HG03280 (cell line): ENCODE measurements around the gene DAPK2.

Experiments
- ATAC-seq: cut with Tn5 transposase; IDR thresholded peaks from one replicate; pipeline ENCODE4 v1.9.1; 2021; ENCODE audit warnings: mild to moderate bottlenecking, moderate library complexity; ENCODE audit not compliant: unreplicated experiment

DAPK2 gene

DNA sequence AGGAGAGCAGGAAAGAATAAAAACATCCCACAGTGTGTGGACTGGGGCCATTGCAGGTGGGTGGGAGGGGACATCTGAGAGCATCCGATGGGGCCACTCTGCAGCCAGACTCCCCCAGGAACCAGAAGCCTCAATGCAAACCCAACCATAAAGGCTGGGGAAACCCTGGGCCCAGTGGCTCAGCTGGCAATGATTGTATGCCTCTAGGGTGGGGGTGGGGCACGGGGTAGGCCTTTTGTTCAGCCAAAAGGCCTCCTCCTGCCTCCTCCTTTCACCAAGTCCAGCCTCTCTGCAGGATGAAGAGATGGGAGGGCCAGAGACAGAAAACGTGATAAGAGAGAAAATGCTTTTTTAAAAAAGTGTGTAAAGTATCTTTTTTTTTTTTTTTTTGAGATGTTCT is 167.1 kb downstream of the DAPK2 start:
- ATAC-seq = no peak

DNA sequence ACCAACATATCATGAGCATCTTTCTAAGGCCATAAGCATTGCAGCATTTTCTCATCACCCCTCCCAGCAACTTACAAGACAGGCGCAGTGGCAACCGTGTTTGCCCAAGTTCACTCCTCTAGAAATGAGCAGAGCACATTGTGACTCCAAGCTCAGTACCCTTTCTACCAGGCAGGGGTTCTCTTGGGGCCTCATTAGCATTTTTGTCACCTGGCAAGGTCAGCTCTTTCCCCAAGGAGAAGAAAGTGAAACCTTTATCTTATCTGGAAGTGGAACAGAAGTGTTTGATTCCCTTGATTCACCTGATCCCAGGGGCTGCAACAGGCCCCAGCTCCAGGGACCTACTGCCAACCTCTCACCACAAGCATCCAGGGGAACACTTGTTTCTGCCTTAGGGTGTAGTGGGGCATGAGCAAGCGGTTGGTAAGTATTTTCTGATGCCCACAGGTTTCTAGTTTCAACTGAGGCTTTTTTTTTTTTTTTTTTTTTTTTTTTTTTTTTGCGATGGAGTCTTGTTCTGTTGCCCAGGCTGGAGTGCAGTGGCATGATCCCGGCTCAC is 168.5 kb downstream of the DAPK2 start:
- ATAC-seq = no peak

DNA sequence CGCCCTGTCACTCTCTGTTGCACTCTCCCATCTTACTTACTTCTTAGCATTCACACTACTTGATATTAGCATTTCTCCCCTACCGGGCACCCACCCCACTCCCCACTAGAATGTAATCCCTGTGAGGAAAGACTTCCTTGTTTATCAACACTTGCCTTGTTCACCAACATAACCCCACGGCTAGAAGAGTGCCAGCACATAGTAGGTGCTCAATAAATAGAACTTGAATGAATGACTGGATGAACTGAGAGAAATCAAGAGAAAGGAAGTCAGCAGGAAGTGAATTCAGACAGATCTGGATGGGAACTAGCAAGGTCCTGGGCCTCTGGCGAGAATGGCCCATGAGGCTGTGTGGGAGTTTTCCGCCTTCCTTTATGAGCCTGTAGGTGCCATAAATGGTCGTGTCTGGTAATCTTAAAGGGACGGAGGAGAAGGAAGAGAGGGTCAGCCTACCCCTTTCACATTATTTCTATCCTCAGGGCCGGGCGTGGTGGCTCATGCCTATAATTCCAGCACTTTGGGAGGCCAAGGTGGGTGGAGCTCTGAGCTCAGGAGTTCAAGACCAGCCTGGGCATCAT is 170.1 kb downstream of the DAPK2 start:
- ATAC-seq = no peak

DNA sequence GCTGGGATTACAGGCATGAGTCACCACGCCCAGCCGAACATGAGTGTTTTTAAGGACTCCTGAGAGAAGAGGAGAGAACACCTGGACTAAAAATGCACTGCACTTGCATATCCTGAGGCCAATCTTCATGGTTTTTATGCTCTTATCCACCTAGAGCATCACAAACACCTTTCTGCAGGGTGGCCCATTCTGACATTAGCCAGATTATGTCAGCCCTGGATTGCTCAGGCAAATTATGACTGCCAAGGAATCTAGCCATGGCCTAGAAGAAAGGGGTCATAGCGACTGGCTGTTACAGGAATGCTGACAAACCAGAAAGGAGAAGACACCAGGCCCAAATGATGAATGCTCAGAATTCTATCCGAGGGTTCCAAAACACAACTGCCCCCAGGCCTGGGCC is 171.7 kb downstream of the DAPK2 start:
- no peak for ATAC-seq

DNA sequence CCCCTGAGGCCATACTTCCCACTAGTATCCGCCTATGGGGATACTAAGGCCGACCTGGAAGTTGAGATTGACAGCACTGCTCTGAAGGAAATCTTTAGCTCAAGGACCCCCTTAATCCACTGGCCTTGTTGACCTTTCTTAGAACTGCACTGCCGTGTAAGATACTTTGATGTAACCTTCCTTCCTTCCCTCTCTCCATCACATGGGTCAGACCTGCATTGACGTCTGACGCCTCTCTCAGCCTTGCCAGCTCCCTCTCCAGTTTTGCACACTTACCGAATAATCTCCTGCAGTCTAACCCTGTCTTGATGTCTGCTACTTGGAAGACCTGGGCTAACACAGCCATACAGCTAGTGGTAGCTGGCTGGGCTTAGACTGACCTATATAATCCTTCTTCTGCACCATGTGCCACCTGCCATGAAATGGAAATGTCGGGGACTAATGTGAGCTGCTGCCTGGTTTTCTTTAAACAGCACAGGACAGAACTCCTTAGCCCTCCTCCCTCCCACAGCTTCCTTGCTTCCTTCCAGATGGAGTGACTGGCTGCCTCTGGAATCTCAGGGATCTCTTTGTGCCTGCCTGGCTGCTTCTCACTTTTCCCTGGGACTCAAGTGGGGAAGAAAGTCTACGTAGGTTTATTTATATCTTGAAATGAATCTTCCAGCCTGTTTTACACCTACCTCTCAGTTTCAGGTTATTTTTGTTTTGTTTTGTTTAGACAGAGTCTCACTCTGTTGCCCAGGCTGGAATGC is 173.3 kb downstream of the DAPK2 start:
- ATAC-seq = no peak

DNA sequence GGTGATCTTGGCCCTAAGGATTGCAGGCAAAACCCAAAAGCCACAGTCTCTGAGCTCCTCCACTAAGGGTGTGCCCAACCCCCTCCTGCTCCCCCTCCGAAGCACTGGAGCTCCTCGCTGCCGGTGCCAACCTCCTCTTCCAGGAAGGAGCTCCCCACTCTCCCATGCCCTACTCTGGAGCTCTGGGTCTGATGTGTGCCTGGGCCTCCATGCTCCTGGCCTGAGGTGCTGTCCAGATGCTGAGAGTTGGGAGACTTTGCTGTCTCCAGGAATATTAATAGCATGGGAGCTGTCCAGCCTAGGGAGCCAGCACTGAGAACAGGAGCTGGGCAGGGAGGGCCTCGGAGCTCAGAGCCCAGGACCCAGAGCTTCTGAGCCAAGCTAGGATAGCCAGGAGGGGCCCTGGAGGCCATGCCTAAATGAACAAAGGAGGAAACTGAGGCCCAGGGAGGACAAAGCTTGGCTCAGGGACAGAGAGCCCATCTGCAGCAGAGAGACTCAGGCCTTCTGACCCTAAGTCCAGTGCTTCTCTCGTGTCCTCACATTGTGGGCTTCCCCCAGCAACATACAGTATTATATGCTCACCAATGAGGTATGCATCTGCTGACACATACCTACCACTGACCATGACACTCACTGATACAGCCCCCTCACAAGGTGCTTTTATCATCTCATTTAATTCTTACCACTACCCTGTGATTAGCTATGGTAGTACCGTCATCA is 175.6 kb downstream of the DAPK2 start:
- no peak for ATAC-seq

DNA sequence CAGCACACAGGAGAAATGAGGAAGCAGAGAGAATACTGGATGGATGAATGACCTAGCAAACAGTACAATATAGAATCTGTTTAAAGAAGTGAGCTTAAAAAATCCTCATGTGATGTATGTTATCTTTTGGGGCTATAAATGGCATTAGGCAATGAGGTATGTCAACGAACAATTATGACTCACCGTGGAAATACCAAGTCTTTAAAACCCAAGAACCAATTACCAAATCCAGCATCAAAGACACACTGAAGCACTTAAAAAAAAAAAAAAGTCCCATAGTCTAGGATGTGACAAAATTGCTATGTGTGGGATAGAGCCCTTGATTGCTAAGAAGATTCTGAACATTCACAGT is 176.3 kb downstream of the DAPK2 start:
- no peak for ATAC-seq

DNA sequence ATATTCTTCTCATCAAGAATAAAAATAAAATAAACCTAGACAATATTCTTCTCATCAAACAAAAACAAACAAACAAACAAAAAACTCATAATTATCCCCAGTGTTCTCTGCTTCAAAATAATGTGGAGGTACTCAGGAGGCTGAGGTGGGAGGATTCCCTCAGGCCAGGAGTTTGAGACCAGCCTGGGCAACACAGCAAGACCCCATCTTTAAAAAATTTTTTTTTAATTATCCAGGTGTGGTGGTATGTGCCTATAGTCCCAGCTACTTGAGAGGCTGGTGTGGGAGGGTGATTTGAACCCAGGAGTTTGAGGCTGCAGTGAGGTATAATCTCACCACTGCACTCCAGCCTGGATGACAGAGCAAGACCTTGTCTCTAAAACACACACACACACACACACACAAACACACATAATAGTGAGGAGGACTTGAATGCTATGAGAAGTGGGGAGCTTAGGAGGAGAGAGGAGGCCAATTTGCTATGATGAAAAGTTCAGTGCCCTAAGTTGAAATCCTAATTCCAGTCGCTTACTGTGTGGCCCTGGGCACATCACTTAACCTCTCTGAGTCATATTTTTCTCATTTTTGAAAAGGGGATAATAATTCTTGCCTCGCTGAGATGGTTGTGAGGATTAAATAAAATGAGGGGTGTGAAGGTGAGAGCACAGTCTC is 176.8 kb downstream of the DAPK2 start:
- ATAC-seq = no peak

DNA sequence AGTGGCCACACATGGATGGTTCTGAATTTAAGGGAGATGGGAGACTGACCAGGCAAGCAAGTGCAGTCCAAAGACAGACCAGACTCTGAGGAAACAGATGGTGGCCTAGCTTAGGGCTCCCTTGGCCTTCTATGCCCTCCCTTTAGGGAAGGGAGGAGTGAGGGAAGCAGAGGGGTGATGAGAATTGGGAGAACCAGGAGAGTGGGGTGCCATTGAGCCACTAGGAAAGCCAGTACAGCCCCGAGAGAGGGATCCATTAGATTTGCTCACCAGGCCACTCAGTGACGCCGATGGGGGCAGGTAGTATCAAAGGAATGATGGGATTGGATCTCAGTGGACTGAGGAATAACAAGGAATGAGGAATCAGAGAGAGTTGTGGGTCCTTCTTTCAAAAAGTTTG is 182.1 kb downstream of the DAPK2 start:
- no peak for ATAC-seq

DNA sequence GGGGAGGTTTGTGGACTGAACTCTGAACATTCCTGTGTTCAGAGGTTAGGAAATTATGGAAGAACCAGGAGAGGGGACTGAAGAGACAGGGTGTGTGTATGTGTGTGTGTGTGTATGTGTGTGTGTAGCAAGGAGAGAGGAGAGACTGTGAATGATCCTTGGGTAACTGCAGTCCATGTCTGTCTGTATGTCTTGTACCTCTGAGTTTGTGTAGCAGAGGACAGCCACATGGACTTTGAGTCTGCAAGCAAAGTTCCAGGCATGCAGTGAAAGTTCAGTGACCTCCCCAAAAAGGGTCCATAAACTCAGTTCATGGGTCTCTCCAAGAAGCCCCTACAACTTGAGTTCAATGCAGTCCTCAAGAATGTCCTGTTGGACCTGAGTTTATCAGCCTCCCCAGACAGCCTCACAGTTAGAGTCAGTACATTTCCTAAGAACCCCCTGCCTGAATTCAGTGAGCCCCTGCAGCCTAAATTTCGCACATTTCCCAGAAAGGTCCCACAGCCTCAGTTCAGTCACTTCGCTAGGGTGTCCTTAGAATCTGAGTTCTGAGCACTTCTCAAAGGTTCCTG is 184.3 kb downstream of the DAPK2 start:
- ATAC-seq = no peak

DNA sequence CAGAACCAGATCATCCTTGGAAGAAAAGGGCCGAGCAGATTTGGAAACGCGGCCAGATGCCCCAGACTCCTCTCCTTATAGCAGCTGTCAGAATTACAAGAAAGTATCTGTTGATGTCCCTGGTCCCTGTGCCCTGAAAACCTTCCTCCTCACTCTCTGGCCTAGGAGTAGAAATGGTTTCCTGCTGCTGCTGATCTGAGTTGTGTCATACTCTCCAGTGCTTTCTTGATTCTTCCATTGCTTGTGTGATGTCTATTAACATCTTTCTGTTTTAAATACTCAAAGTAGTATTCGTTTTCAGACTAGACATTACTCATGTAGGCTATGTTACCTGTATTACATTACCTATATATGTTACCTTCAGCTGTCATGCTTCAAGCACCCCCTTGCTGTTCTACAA is 185.7 kb downstream of the DAPK2 start:
- no peak for ATAC-seq

DNA sequence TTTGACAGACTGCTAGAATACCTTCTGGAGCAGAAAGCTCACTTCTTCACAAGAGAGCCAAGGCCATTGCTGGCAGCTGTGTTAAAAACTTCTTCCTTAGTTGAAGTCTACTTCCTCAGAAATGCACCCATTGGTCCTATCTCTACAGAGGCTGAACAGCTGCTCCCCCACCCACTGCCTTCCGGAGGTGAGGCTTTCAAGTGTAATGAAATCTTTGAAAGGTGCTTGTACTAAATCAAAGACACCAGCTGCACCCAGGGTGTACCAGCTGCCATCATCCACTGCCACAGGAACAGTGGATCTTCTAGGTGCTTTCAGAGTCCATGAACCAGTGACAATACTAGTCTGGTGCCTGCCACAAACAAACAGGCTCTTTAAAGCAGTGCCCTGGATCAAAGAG is 186.1 kb downstream of the DAPK2 start:
- no peak for ATAC-seq

DNA sequence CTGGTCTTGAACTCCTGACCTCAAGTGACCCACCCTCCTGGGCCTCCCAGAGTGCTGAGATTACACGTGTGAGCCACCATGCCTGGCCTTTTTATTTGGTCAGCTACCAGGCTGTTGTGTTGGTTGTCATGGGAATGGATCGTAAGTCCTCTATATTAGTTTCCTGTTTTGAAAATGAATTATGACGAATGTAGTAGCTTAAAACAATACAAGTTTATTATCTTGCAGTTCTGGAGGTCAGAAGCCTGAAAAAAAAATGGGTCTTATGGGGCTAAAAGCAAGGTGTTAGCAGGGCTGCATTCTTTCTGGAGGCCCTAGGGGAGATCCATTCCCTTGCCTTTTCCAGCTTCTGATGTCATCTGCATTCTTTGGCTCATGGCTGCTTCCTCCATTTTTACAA is 187.4 kb downstream of the DAPK2 start:
- ATAC-seq = no peak

DNA sequence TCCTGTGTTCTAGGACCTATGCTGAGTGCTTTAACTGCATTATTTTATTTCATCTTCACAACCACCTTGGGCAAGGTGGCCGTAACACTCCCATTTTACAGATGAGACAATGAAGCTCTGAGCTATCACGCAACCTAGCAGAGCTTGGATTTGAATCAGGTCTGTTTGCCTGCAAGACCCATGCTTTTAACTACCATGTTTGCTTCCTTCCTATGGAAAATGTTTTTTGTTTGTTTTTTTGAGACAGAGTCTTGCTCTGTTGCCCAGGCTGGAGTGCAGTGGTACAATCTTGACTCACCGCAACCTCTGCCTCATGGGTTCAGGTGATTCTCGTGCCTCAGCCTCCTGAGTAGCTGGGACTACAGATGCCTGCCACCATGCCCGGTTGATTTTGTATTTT is 187.8 kb downstream of the DAPK2 start:
- ATAC-seq = no peak

DNA sequence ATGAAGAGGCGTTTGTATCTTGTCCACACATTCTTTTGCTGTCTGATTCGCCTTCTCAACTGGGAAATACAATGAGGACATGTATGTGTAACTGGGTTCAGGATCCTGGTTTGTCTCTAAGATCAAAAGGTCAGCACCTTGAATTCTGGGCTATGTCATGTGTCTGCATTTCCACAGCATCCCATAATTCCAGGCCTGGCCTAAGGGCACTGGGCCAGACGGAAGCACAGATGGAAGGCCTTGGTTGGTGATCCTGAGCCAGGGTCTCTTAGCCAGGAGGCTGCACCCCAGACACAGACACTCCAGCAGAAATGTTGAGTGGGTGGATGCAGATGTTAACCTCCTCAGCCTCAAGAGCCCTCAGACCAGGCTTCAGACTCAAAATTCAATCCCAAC is 188.8 kb downstream of the DAPK2 start:
- no peak for ATAC-seq
